GM23338 (cell line): ENCODE data around the gene SLC6A18. TPM values are rescaled to one million over a fixed set of nuclear protein-coding genes. Genes with fewer than 3 reads are reported as not detected.

Experiments
- ATAC-seq: fragments of 200-7000 bp; cut with Tn5 transposase; 3 replicates; pipeline ENCODE4 v1.9.1; 2020
- DNase-seq: peaks from one replicate; pipeline ENCODE4 v3.0.0-alpha.2; 2015; ENCODE audit warnings: low spot score
- H2AFZ ChIP-seq: fragments of 200-600 bp; sonication (generic); 2 replicates; pipeline ENCODE4 v1.8.0; 2016; ENCODE audit warnings: antibody characterized with exemption, mild to moderate bottlenecking, moderate library complexity
- H3F3A ChIP-seq: fragments of 200-600 bp; sonication (generic); replicated peaks from 2 replicates; pipeline ENCODE4 v1.8.0; 2017; ENCODE audit warnings: antibody characterized with exemption, mixed run types, low read depth
- H3K27ac ChIP-seq: fragments of 200-600 bp; sonication (generic); 2 replicates; pipeline ENCODE4 v1.6.1; 2016; ENCODE audit warnings: low read depth
- H3K27me3 ChIP-seq: fragments of 200-600 bp; sonication (generic); 2 replicates; pipeline ENCODE4 v1.8.0; 2016; ENCODE audit warnings: mild to moderate bottlenecking, mixed run types, moderate library complexity; ENCODE audit not compliant: insufficient read depth
- H3K36me3 ChIP-seq: fragments of 200-600 bp; sonication (generic); 2 replicates; pipeline ENCODE4 v1.8.0; 2016; ENCODE audit warnings: mild to moderate bottlenecking; ENCODE audit not compliant: insufficient read depth
- H3K4me1 ChIP-seq: fragments of 200-600 bp; sonication (generic); 2 replicates; pipeline ENCODE4 v1.8.0; 2016; ENCODE audit warnings: mild to moderate bottlenecking, moderate library complexity; ENCODE audit not compliant: insufficient read depth
- H3K4me2 ChIP-seq: fragments of 200-600 bp; sonication (generic); 2 replicates; pipeline ENCODE4 v1.7.1; 2017; ENCODE audit warnings: mixed run types
- H3K4me3 ChIP-seq: fragments of 200-600 bp; sonication (generic); 2 replicates; pipeline ENCODE4 v1.6.1; 2016; ENCODE audit warnings: mixed run types
- H3K79me2 ChIP-seq: fragments of 200-600 bp; sonication (generic); replicated peaks from 2 replicates; pipeline ENCODE4 v1.8.0; 2017; ENCODE audit warnings: mild to moderate bottlenecking; ENCODE audit not compliant: insufficient read depth
- H3K9me2 ChIP-seq: fragments of 200-600 bp; sonication (generic); 2 replicates; pipeline ENCODE4 v1.8.0; 2017; ENCODE audit not compliant: insufficient read depth
- H4K20me1 ChIP-seq: fragments of 200-600 bp; sonication (generic); replicated peaks from 2 replicates; pipeline ENCODE4 v1.8.0; 2017; ENCODE audit warnings: mild to moderate bottlenecking; ENCODE audit not compliant: insufficient read depth
- H3K27ac Mint-ChIP-seq: 2 replicates; pipeline ENCODE4 v1.8.0; 2020; ENCODE audit warnings: inconsistent platforms, mild to moderate bottlenecking, moderate library complexity, mixed read lengths
- H3K27me3 Mint-ChIP-seq: 3 replicates; pipeline ENCODE4 v1.8.0; 2022; ENCODE audit warnings: low read depth, mild to moderate bottlenecking, moderate library complexity, mixed read lengths, inconsistent platforms; ENCODE audit not compliant: insufficient read depth, poor library complexity
- H3K36me3 Mint-ChIP-seq: 3 replicates; pipeline ENCODE4 v1.8.0; 2021; ENCODE audit warnings: low read depth, mild to moderate bottlenecking, inconsistent platforms, moderate library complexity, mixed read lengths
- H3K4me1 Mint-ChIP-seq: 3 replicates; pipeline ENCODE4 v1.8.0; 2020; ENCODE audit warnings: mild to moderate bottlenecking, inconsistent platforms, mixed read lengths
- H3K4me3 Mint-ChIP-seq: 3 replicates; pipeline ENCODE4 v1.8.0; 2021; ENCODE audit warnings: moderate library complexity, mild to moderate bottlenecking, inconsistent platforms, mixed read lengths
- H3K9me3 Mint-ChIP-seq: 3 replicates; pipeline ENCODE4 v1.8.0; 2020; ENCODE audit warnings: moderate library complexity, mild to moderate bottlenecking, inconsistent platforms, mixed read lengths
- CREB1 ChIP-seq: fragments of 250-450 bp; sonication (Bioruptor Pico); IDR thresholded peaks from 2 replicates; pipeline ENCODE4 v1.5.0; 2020; ENCODE audit warnings: low read depth, mild to moderate bottlenecking, moderate library complexity
- EZH2 ChIP-seq: fragments of 200-600 bp; sonication (generic); IDR thresholded peaks from one replicate; pipeline ENCODE4 v1.8.0; 2017; ENCODE audit warnings: antibody characterized with exemption, mild to moderate bottlenecking, low read depth; ENCODE audit not compliant: unreplicated experiment
- EZH2phosphoT487 ChIP-seq: fragments of 200-600 bp; sonication (generic); IDR thresholded peaks from one replicate; pipeline ENCODE4 v1.8.1; 2018; ENCODE audit warnings: antibody characterized with exemption; ENCODE audit not compliant: unreplicated experiment
- JUNB ChIP-seq: IDR thresholded peaks from one replicate; pipeline ENCODE4 v1.6.1; 2016; ENCODE audit warnings: antibody characterized with exemption; ENCODE audit not compliant: unreplicated experiment
- NANOG ChIP-seq: IDR thresholded peaks from 2 replicates; pipeline ENCODE4 v1.6.1; 2016; ENCODE audit warnings: antibody characterized with exemption, borderline replicate concordance
- POLR2AphosphoS5 ChIP-seq: IDR thresholded peaks from 2 replicates; pipeline ENCODE4 v1.6.1; 2016; ENCODE audit warnings: antibody characterized with exemption, low read depth
- STAT1 ChIP-seq: IDR thresholded peaks from one replicate; pipeline ENCODE4 v1.6.1; 2016; ENCODE audit warnings: antibody characterized with exemption; ENCODE audit not compliant: unreplicated experiment
- ZNF114 ChIP-seq: fragments of 250-450 bp; sonication (Bioruptor Pico); IDR thresholded peaks from 2 replicates; pipeline ENCODE4 v1.5.0; 2020; ENCODE audit warnings: mild to moderate bottlenecking, moderate library complexity
- ZNF331 ChIP-seq: fragments of 250-450 bp; sonication (Bioruptor Pico); IDR thresholded peaks from 2 replicates; pipeline ENCODE4 v1.5.0; 2020; ENCODE audit warnings: low read depth, mild to moderate bottlenecking, moderate library complexity
- polyA plus RNA-seq: library from polyadenylated mRNA; unstranded; fragments of >200 nt; fragmentation: Nextera tagmentation; extraction: Ambion mirVana; gene quantifications from 2 replicates; pipeline ENCODE4 v1.2.1, GENCODE V29; 2016
- total RNA-seq: library from RNA; depleted of rRNA; stranded (reverse); fragments of >200 nt; shearing (Covaris generic); gene quantifications from 2 replicates; pipeline ENCODE4 v1.2.3, GENCODE V29; 2014
- TF ChIP-seq, protein P1 (sequence below), 2 experiments: fragments of 200-600 bp in 1 of 2; sonication (generic) in 1 of 2; conservative IDR thresholded peaks; 2 replicates each; pipeline versions ENCODE4 v1.5.1 to v1.6.1; 2016 to 2017; ENCODE audit warnings: antibody characterized with exemption in 2 of 2, low read depth in 2 of 2, mild to moderate bottlenecking in 2 of 2, moderate library complexity in 1 of 2
- TF ChIP-seq, protein P2 (sequence below): fragments of 250-450 bp; sonication (Bioruptor Pico); IDR thresholded peaks from 2 replicates; pipeline ENCODE4 v1.5.0; 2020; ENCODE audit warnings: mild to moderate bottlenecking, moderate library complexity
- TF ChIP-seq, protein P3 (sequence below): IDR thresholded peaks from 2 replicates; pipeline ENCODE4 v1.6.1; 2016; ENCODE audit warnings: antibody characterized with exemption
- TF ChIP-seq, protein P4 (sequence below): IDR thresholded peaks from one replicate; pipeline ENCODE4 v1.6.1; 2018; ENCODE audit warnings: antibody characterized with exemption; ENCODE audit not compliant: unreplicated experiment

The SLC6A18 gene
- total and polyA plus RNA-seq, 2 experiments from 2014 or later, result not detected

DNA sequence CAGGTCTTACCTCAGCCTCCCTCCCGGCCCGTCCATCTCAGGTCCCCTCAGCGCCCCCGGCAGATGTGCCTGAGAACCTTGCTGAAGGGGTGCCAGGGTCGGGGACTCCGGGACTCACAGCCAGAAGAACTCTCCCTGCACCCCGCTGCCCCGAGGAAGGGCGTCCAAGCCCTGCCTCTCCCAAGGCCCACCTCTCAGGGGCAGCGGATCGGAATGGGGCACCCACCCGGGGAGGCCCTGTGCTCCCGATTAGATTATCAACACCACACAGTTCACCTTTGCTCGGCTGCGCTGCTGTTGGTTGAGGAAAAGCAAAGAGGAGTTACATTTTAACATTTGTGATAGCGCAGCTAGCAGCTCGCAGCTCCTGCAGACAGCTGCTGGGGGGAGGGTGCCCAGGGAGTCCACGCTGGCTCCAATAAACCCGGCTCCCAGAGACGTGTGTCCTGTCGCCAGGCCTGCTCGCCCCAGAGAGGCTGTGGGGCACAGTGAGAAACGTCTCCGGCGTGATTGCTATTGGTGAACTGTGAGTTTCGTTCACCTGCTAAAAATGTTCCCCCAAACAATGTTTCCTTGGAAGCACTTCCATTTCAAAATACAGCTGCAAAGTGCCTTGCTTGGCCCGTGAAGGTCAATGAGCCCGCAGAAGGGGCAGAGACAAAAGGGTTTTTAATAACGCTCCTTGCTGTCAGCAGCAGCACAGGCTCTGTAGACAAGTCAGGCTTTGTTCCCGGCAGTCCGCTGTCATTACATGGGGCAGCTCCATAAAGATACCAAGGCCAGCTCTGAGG is 42.4 kb upstream of the SLC6A18 start:
- Mint-ChIP-seq H3K4me3 (no peak overlapping the region), H3K27me3 (peaks cover 5% of the 10 kb centered on the region), H3K27ac (peak overlapping the region; percentile 59; the same call in 1 of the 2 replicates), H3K9me3 (no peaks in the 10 kb centered on the region), H3K4me1 (no peaks in the 10 kb centered on the region), H3K36me3 (no peaks in the 10 kb centered on the region)
- ATAC-seq (no peak), DNase-seq (no peak)
- Histone ChIP-seq H3K9me2 (no peaks in the 10 kb centered on the region), H3K27me3 (no peaks in the 10 kb centered on the region), H3K4me3 (no peak overlapping the region), H3F3A (peaks cover 5% of the 10 kb centered on the region; the same call in 1 of the 2 replicates), H3K27ac (no peak overlapping the region), H3K4me1 (no peaks in the 10 kb centered on the region), H2AFZ (no peak overlapping the region), H3K4me2 (no peak overlapping the region), H3K36me3 (no peaks in the 10 kb centered on the region), H3K79me2 (no peaks in the 10 kb centered on the region), H4K20me1 (no peaks in the 10 kb centered on the region)
- no peak for TF ChIP-seq JUNB
- TF ChIP-seq ZNF114 (CRISPR knock-in tag), result no peak
- TF ChIP-seq ZNF331 (CRISPR knock-in tag), result no peak
- TF ChIP-seq, protein P1, sequence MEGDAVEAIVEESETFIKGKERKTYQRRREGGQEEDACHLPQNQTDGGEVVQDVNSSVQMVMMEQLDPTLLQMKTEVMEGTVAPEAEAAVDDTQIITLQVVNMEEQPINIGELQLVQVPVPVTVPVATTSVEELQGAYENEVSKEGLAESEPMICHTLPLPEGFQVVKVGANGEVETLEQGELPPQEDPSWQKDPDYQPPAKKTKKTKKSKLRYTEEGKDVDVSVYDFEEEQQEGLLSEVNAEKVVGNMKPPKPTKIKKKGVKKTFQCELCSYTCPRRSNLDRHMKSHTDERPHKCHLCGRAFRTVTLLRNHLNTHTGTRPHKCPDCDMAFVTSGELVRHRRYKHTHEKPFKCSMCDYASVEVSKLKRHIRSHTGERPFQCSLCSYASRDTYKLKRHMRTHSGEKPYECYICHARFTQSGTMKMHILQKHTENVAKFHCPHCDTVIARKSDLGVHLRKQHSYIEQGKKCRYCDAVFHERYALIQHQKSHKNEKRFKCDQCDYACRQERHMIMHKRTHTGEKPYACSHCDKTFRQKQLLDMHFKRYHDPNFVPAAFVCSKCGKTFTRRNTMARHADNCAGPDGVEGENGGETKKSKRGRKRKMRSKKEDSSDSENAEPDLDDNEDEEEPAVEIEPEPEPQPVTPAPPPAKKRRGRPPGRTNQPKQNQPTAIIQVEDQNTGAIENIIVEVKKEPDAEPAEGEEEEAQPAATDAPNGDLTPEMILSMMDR (conservative IDR thresholded peaks at IDR 0.05; ENCODE audit: low read depth in 2 of 2), result no peak
- no peak for TF ChIP-seq POLR2AphosphoS5
- TF ChIP-seq, protein P2, sequence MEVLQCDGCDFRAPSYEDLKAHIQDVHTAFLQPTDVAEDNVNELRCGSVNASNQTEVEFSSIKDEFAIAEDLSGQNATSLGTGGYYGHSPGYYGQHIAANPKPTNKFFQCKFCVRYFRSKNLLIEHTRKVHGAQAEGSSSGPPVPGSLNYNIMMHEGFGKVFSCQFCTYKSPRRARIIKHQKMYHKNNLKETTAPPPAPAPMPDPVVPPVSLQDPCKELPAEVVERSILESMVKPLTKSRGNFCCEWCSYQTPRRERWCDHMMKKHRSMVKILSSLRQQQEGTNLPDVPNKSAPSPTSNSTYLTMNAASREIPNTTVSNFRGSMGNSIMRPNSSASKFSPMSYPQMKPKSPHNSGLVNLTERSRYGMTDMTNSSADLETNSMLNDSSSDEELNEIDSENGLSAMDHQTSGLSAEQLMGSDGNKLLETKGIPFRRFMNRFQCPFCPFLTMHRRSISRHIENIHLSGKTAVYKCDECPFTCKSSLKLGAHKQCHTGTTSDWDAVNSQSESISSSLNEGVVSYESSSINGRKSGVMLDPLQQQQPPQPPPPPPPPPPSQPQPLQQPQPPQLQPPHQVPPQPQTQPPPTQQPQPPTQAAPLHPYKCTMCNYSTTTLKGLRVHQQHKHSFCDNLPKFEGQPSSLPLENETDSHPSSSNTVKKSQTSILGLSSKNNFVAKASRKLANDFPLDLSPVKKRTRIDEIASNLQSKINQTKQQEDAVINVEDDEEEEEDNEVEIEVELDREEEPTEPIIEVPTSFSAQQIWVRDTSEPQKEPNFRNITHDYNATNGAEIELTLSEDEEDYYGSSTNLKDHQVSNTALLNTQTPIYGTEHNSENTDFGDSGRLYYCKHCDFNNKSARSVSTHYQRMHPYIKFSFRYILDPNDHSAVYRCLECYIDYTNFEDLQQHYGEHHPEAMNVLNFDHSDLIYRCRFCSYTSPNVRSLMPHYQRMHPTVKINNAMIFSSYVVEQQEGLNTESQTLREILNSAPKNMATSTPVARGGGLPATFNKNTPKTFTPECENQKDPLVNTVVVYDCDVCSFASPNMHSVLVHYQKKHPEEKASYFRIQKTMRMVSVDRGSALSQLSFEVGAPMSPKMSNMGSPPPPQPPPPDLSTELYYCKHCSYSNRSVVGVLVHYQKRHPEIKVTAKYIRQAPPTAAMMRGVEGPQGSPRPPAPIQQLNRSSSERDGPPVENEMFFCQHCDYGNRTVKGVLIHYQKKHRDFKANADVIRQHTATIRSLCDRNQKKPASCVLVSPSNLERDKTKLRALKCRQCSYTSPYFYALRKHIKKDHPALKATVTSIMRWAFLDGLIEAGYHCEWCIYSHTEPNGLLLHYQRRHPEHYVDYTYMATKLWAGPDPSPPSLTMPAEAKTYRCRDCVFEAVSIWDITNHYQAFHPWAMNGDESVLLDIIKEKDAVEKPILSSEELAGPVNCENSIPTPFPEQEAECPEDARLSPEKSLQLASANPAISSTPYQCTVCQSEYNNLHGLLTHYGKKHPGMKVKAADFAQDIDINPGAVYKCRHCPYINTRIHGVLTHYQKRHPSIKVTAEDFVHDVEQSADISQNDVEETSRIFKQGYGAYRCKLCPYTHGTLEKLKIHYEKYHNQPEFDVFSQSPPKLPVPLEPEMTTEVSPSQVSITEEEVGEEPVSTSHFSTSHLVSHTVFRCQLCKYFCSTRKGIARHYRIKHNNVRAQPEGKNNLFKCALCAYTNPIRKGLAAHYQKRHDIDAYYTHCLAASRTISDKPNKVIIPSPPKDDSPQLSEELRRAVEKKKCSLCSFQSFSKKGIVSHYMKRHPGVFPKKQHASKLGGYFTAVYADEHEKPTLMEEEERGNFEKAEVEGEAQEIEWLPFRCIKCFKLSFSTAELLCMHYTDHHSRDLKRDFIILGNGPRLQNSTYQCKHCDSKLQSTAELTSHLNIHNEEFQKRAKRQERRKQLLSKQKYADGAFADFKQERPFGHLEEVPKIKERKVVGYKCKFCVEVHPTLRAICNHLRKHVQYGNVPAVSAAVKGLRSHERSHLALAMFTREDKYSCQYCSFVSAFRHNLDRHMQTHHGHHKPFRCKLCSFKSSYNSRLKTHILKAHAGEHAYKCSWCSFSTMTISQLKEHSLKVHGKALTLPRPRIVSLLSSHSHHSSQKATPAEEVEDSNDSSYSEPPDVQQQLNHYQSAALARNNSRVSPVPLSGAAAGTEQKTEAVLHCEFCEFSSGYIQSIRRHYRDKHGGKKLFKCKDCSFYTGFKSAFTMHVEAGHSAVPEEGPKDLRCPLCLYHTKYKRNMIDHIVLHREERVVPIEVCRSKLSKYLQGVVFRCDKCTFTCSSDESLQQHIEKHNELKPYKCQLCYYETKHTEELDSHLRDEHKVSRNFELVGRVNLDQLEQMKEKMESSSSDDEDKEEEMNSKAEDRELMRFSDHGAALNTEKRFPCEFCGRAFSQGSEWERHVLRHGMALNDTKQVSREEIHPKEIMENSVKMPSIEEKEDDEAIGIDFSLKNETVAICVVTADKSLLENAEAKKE, result no peak
- TF ChIP-seq STAT1, result no peak
- TF ChIP-seq, protein P3, sequence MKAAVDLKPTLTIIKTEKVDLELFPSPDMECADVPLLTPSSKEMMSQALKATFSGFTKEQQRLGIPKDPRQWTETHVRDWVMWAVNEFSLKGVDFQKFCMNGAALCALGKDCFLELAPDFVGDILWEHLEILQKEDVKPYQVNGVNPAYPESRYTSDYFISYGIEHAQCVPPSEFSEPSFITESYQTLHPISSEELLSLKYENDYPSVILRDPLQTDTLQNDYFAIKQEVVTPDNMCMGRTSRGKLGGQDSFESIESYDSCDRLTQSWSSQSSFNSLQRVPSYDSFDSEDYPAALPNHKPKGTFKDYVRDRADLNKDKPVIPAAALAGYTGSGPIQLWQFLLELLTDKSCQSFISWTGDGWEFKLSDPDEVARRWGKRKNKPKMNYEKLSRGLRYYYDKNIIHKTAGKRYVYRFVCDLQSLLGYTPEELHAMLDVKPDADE, result no peak
- TF ChIP-seq, protein P4, sequence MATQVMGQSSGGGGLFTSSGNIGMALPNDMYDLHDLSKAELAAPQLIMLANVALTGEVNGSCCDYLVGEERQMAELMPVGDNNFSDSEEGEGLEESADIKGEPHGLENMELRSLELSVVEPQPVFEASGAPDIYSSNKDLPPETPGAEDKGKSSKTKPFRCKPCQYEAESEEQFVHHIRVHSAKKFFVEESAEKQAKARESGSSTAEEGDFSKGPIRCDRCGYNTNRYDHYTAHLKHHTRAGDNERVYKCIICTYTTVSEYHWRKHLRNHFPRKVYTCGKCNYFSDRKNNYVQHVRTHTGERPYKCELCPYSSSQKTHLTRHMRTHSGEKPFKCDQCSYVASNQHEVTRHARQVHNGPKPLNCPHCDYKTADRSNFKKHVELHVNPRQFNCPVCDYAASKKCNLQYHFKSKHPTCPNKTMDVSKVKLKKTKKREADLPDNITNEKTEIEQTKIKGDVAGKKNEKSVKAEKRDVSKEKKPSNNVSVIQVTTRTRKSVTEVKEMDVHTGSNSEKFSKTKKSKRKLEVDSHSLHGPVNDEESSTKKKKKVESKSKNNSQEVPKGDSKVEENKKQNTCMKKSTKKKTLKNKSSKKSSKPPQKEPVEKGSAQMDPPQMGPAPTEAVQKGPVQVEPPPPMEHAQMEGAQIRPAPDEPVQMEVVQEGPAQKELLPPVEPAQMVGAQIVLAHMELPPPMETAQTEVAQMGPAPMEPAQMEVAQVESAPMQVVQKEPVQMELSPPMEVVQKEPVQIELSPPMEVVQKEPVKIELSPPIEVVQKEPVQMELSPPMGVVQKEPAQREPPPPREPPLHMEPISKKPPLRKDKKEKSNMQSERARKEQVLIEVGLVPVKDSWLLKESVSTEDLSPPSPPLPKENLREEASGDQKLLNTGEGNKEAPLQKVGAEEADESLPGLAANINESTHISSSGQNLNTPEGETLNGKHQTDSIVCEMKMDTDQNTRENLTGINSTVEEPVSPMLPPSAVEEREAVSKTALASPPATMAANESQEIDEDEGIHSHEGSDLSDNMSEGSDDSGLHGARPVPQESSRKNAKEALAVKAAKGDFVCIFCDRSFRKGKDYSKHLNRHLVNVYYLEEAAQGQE, result no peak
- no peak for TF ChIP-seq EZH2phosphoT487
- TF ChIP-seq NANOG, result no peak
- TF ChIP-seq CREB1 (CRISPR knock-in tag), result no peak
- TF ChIP-seq EZH2, result no peak
